Measurements from ENCODE around the gene RALGPS2. TPM values are rescaled to one million over a fixed set of nuclear protein-coding genes. Genes with fewer than 3 reads are reported as not detected.

The RALGPS2 gene
- total and polyA plus RNA-seq, 2 of the 13 experiments (the other 11 are each of a cell fraction or from before 2014, with no cell fraction given) = 15.6 to 36.0 TPM

DNA sequence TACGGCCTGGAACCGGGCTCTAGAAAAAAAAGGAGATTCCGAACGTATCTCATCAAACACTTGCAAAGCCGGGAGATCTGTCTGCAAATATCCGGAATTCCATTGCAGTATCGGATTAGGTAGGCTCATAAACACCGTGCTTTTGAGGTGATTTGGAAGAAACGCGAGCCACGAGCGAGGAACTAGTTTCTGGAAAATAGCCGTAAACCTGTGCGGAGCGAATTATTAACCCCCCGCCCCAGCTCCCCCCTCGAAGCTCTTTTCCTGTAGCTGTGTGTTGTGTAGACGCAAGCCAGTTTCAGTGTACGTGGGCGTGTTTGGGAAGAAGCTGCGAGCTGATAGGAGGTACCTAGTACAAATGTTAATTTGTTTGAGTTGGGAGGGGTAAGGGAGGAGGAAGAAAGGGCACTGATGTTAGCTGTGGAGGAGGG lies 1.1 kb downstream of the RALGPS2 start (continued):
- TF ChIP-seq HMGA1 (CRISPR knock-in tag; conservative IDR thresholded peaks at IDR 0.05) = no peak
- TF ChIP-seq ZNF879 (CRISPR knock-in tag; IDR thresholded peaks at IDR 0.05) = no peak
- TF ChIP-seq PHF21A (CRISPR knock-in tag; IDR thresholded peaks at IDR 0.05) = 0 out of 2 replicates have a peak, but pooled peaks have one; percentile 15
- 0 out of 2 replicates have a peak, but pooled peaks have one; percentile 6 for TF ChIP-seq ZNF230 (CRISPR knock-in tag; IDR thresholded peaks at IDR 0.05)
- no peak for TF ChIP-seq XBP1 (CRISPR knock-in tag; IDR thresholded peaks at IDR 0.05)
- TF ChIP-seq HCFC1 (IDR thresholded peaks at IDR 0.05; ENCODE audit: low read depth, low read length) = no peak
- TF ChIP-seq HOXA5 (CRISPR knock-in tag; IDR thresholded peaks at IDR 0.05) = peak; percentile 69
- no peak for TF ChIP-seq RARG (CRISPR knock-in tag; IDR thresholded peaks at IDR 0.05; ENCODE audit: low read depth)
- TF ChIP-seq SNAI1 (CRISPR knock-in tag; IDR thresholded peaks at IDR 0.05; ENCODE audit: borderline replicate concordance) = no peak
- no peak for TF ChIP-seq EP300 (IDR thresholded peaks at IDR 0.05; ENCODE audit: low read depth in 2 of 2, low read length in 2 of 2)
- TF ChIP-seq EP300 (CRISPR knock-in tag; IDR thresholded peaks at IDR 0.05; ENCODE audit: borderline replicate concordance) = no peak
- TF ChIP-seq POLR2AphosphoS2 (IDR thresholded peaks at IDR 0.05; ENCODE audit: low read depth, low read length) = no peak
- TF ChIP-seq ZBTB8A (CRISPR knock-in tag; IDR thresholded peaks at IDR 0.05; ENCODE audit: borderline replicate concordance, low read depth) = no peak
- TF ChIP-seq ZBTB49 (CRISPR knock-in tag; IDR thresholded peaks at IDR 0.05; ENCODE audit: borderline replicate concordance) = no peak
- no peak for TF ChIP-seq JUND (CRISPR knock-in tag; IDR thresholded peaks at IDR 0.05)
- TF ChIP-seq KMT2B (CRISPR knock-in tag; IDR thresholded peaks at IDR 0.05) = peak; percentile 57; the same call in 1 of the 2 replicates
- TF ChIP-seq, protein P1, sequence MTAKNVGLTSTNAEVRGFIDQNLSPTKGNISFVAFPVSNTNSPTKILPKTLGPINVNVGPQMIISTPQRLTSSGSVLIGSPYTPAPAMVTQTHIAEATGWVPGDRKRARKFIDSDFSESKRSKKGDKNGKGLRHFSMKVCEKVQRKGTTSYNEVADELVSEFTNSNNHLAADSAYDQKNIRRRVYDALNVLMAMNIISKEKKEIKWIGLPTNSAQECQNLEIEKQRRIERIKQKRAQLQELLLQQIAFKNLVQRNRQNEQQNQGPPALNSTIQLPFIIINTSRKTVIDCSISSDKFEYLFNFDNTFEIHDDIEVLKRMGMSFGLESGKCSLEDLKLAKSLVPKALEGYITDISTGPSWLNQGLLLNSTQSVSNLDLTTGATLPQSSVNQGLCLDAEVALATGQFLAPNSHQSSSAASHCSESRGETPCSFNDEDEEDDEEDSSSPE (CRISPR knock-in tag; IDR thresholded peaks at IDR 0.05) = no peak
- TF ChIP-seq ZNF441 (CRISPR knock-in tag; IDR thresholded peaks at IDR 0.05; ENCODE audit: borderline replicate concordance) = 0 out of 2 replicates have a peak, but pooled peaks have one; percentile 31
- TF ChIP-seq GATAD1 (CRISPR knock-in tag; IDR thresholded peaks at IDR 0.05) = no peak
- TF ChIP-seq, protein P2, sequence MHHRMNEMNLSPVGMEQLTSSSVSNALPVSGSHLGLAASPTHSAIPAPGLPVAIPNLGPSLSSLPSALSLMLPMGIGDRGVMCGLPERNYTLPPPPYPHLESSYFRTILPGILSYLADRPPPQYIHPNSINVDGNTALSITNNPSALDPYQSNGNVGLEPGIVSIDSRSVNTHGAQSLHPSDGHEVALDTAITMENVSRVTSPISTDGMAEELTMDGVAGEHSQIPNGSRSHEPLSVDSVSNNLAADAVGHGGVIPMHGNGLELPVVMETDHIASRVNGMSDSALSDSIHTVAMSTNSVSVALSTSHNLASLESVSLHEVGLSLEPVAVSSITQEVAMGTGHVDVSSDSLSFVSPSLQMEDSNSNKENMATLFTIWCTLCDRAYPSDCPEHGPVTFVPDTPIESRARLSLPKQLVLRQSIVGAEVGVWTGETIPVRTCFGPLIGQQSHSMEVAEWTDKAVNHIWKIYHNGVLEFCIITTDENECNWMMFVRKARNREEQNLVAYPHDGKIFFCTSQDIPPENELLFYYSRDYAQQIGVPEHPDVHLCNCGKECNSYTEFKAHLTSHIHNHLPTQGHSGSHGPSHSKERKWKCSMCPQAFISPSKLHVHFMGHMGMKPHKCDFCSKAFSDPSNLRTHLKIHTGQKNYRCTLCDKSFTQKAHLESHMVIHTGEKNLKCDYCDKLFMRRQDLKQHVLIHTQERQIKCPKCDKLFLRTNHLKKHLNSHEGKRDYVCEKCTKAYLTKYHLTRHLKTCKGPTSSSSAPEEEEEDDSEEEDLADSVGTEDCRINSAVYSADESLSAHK (CRISPR knock-in tag; IDR thresholded peaks at IDR 0.05; ENCODE audit: borderline replicate concordance) = no peak
- no peak for TF ChIP-seq PTBP1 (IDR thresholded peaks at IDR 0.05; ENCODE audit: low read depth, low read length, poor library complexity, severe bottlenecking)
- no peak for TF ChIP-seq ZNF138 (CRISPR knock-in tag; IDR thresholded peaks at IDR 0.05; ENCODE audit: low read depth)
- TF ChIP-seq KLF11 (CRISPR knock-in tag; IDR thresholded peaks at IDR 0.05) = no peak
- peak; percentile 34; the same call in 1 of the 2 replicates for TF ChIP-seq MAZ (IDR thresholded peaks at IDR 0.05; ENCODE audit: borderline replicate concordance, low read depth, low read length)
- no peak for TF ChIP-seq MAZ (CRISPR knock-in tag; IDR thresholded peaks at IDR 0.05; ENCODE audit: low read depth)
- TF ChIP-seq ZNF547 (CRISPR knock-in tag; IDR thresholded peaks at IDR 0.05) = peak; percentile 31; the same call in 1 of the 2 replicates
- TF ChIP-seq NR2F2 (IDR thresholded peaks at IDR 0.05; ENCODE audit: borderline replicate concordance, low read depth) = no peak
- no peak for TF ChIP-seq FLYWCH1 (CRISPR knock-in tag; IDR thresholded peaks at IDR 0.05)

All from HepG2 (cell line).